GM12878 (cell line): Measurements from ENCODE around the gene FXYD6.

ENCODE experiments used
- CHD1 ChIP-seq: IDR thresholded peaks from 2 replicates; pipeline ENCODE4 v1.6.1; 2012; ENCODE audit warnings: low read depth, low read length, improper control_type of control experiment
- CHD4 ChIP-seq: fragments of 200-600 bp; sonication (generic); IDR thresholded peaks from 2 replicates; pipeline ENCODE4 v1.6.1; 2016; ENCODE audit warnings: mild to moderate bottlenecking
- EGR1 ChIP-seq, 2 experiments: IDR thresholded peaks; 1 replicate in 1 of 2; 2 replicates in 1 of 2; pipeline ENCODE4 v1.6.1; 2011 to 2012; ENCODE audit warnings: low read depth in 2 of 2, low read length in 2 of 2, borderline replicate concordance in 1 of 2, mild to moderate bottlenecking in 1 of 2, moderate library complexity in 1 of 2
- JUND ChIP-seq: IDR thresholded peaks from 2 replicates; pipeline ENCODE4 v1.6.1; 2012; ENCODE audit warnings: low read depth, mild to moderate bottlenecking, low read length, improper control_type of control experiment, moderate library complexity
- MXI1 ChIP-seq: fragments of 150-350 bp; IDR thresholded peaks from 2 replicates; pipeline ENCODE4 v1.6.1; 2011; ENCODE audit warnings: low read depth, mild to moderate bottlenecking, inconsistent platforms, low read length, improper control_type of control experiment
- POLR2A ChIP-seq: IDR thresholded peaks from 2 replicates; pipeline ENCODE4 v1.6.1; 2011; ENCODE audit warnings: low read depth, mild to moderate bottlenecking, low read length
- POLR2AphosphoS5 ChIP-seq: IDR thresholded peaks from 2 replicates; pipeline ENCODE4 v1.6.1; 2011; ENCODE audit warnings: mild to moderate bottlenecking, low read length, inconsistent platforms
- RCOR1 ChIP-seq: conservative IDR thresholded peaks from 2 replicates; pipeline ENCODE4 v1.6.1; 2012; ENCODE audit warnings: low read depth, low read length, improper control_type of control experiment
- TAF1 ChIP-seq: IDR thresholded peaks from 2 replicates; pipeline ENCODE4 v1.6.1; 2011; ENCODE audit warnings: mild to moderate bottlenecking, low read depth, low read length, borderline replicate concordance
- TF ChIP-seq, protein P1 (sequence below), 3 experiments: IDR thresholded peaks in 2 of 3; conservative IDR thresholded peaks in 1 of 3; 2 replicates each; pipeline ENCODE4 v1.5.1; 2011; ENCODE audit warnings: low read depth in 3 of 3, low read length in 3 of 3, mild to moderate bottlenecking in 3 of 3, control low read depth in 2 of 3, moderate library complexity in 2 of 3, inconsistent platforms in 1 of 3, mixed read lengths in 1 of 3; ENCODE audit not compliant: control insufficient read depth in 2 of 3, insufficient read depth in 1 of 3; ENCODE audit errors: extremely low read depth in 1 of 3
- TF ChIP-seq, protein P2 (sequence below): IDR thresholded peaks from 2 replicates; pipeline ENCODE4 v1.6.1; 2012; ENCODE audit warnings: mild to moderate bottlenecking, low read depth, low read length
- TF ChIP-seq, protein P3 (sequence below): fragments of 450-650 bp; IDR thresholded peaks from 2 replicates; pipeline ENCODE4 v1.6.1; 2014; ENCODE audit warnings: mild to moderate bottlenecking

DNA sequence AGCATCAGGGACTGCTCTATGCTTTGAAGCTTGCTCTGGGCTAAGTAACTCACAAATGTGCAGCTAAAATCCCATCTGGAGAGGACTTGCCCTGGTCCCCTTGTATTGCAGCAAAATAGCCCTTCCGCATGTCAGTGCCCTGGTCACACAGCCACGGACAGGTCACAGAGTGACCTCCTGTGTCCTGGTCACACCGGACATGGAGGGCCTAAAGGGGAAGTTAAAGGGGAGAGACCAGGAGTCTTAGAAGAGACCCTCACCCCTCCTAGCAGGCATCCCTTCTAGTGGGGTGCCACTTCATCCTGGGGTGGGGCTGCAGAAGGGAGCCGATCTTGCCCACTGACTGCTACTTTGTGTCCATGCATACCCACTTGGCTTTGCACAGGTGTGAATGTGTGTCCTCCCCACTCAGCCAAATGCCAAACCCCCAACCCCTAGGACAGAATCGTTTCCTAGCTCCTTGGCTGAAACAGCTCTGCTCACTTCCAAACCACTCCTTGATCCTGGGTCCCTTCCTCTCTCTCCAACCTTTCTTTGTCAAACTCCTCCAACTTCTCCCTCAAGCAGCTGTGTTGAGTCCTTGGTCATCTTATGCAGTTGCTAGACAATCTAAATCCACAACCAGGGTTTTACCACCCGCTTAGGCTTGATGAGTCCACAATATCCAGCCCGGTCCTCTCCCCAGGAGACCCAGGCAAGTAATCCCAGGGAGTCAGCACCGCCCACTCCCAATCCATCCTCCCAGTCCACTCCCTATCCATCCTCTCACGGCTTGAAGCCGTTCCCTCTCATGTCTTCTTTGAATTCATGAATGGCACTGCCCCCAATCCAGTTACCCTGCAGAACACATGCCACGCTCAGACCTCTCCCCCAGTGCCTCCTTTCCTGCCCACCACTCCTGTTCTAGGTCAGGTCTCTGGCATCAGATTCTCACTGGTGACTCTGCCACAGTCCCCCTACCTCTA is 3.3 kb upstream of the FXYD6 start:
- TF ChIP-seq CHD4 (no peak), EGR1 (IDR thresholded peaks at IDR 0.05; ENCODE audit: borderline replicate concordance in 1 of 2, low read depth in 2 of 2, low read length in 2 of 2) (no peak), MXI1 (no peak), TAF1 (no peak), POLR2AphosphoS5 (no peak), JUND (no peak), POLR2A (no peak), CHD1 (no peak), RCOR1 (no peak)
- TF ChIP-seq, protein P1, sequence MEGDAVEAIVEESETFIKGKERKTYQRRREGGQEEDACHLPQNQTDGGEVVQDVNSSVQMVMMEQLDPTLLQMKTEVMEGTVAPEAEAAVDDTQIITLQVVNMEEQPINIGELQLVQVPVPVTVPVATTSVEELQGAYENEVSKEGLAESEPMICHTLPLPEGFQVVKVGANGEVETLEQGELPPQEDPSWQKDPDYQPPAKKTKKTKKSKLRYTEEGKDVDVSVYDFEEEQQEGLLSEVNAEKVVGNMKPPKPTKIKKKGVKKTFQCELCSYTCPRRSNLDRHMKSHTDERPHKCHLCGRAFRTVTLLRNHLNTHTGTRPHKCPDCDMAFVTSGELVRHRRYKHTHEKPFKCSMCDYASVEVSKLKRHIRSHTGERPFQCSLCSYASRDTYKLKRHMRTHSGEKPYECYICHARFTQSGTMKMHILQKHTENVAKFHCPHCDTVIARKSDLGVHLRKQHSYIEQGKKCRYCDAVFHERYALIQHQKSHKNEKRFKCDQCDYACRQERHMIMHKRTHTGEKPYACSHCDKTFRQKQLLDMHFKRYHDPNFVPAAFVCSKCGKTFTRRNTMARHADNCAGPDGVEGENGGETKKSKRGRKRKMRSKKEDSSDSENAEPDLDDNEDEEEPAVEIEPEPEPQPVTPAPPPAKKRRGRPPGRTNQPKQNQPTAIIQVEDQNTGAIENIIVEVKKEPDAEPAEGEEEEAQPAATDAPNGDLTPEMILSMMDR (IDR thresholded peaks at IDR 0.05 in 2 of 3, conservative IDR thresholded peaks at IDR 0.05 in 1 of 3; ENCODE audit: control insufficient read depth in 2 of 3, extremely low read depth in 1 of 3, insufficient read depth in 1 of 3, low read depth in 3 of 3, low read length in 3 of 3) = no peak
- TF ChIP-seq, protein P2, sequence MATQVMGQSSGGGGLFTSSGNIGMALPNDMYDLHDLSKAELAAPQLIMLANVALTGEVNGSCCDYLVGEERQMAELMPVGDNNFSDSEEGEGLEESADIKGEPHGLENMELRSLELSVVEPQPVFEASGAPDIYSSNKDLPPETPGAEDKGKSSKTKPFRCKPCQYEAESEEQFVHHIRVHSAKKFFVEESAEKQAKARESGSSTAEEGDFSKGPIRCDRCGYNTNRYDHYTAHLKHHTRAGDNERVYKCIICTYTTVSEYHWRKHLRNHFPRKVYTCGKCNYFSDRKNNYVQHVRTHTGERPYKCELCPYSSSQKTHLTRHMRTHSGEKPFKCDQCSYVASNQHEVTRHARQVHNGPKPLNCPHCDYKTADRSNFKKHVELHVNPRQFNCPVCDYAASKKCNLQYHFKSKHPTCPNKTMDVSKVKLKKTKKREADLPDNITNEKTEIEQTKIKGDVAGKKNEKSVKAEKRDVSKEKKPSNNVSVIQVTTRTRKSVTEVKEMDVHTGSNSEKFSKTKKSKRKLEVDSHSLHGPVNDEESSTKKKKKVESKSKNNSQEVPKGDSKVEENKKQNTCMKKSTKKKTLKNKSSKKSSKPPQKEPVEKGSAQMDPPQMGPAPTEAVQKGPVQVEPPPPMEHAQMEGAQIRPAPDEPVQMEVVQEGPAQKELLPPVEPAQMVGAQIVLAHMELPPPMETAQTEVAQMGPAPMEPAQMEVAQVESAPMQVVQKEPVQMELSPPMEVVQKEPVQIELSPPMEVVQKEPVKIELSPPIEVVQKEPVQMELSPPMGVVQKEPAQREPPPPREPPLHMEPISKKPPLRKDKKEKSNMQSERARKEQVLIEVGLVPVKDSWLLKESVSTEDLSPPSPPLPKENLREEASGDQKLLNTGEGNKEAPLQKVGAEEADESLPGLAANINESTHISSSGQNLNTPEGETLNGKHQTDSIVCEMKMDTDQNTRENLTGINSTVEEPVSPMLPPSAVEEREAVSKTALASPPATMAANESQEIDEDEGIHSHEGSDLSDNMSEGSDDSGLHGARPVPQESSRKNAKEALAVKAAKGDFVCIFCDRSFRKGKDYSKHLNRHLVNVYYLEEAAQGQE = no peak
- TF ChIP-seq, protein P3, sequence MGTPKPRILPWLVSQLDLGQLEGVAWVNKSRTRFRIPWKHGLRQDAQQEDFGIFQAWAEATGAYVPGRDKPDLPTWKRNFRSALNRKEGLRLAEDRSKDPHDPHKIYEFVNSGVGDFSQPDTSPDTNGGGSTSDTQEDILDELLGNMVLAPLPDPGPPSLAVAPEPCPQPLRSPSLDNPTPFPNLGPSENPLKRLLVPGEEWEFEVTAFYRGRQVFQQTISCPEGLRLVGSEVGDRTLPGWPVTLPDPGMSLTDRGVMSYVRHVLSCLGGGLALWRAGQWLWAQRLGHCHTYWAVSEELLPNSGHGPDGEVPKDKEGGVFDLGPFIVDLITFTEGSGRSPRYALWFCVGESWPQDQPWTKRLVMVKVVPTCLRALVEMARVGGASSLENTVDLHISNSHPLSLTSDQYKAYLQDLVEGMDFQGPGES = no peak
